GM21381 (cell line): ENCODE data around the gene ULBP2.
"Not testable (repeated sequence)": the region's sequence is repeated elsewhere in the genome, so short reads cannot be mapped to it uniquely, and the experiment has no call there.

Experiments used
- ATAC-seq: cut with Tn5 transposase; IDR thresholded peaks from one replicate; pipeline ENCODE4 v1.9.1; 2021; ENCODE audit warnings: mild to moderate bottlenecking, moderate library complexity; ENCODE audit not compliant: unreplicated experiment

Gene ULBP2

GRCh38 chr6:149925253-149925973 lies 16.4 kb upstream of the ULBP2 start:
- ATAC-seq = no peak

- ATAC-seq = no peak
Measured at GRCh38 chr6:149925974-149926777, 15.6 kb upstream of the ULBP2 start.

DNA sequence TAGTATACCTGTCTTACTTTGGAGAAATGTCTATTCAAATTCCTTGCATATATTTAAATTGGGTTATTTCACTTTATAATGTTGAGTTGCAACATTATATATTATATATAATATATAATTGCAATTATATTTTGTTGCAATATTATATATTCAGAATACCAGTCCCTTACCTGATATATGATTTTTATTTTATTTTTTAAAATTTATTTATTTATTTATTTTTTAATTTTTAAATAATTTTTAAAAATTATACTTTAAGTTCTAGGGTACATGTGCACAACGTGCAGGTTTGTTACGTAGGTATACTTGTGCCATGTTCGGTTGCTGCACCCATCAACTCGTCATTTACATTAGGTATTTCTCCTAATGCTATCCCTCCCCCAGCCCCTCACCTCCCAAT lies 14.8 kb upstream of the ULBP2 start:
- ATAC-seq = not testable (repeated sequence)

DNA sequence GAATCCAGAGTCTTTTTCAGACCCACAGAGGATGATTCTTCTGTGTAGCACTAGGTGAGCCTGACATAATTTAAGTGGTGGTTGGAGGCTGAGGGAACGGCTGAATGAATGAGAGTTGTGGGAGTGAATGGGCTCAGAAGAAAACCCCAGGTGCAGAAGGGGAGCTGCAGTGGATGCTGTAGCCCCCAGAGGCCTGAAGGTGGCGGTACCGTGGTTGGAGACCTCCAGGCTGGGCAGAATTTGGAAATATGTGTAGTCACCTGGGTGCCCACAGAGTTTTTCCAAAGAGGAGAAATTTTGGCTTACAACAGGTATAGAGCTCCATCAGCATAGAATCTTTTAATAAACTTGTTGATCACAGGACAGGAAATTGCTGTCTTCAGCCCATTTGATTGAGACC lies 12.4 kb upstream of the ULBP2 start:
- no peak for ATAC-seq

- ATAC-seq = no peak
Measured at GRCh38 chr6:149931501-149931900, 10.3 kb upstream of the ULBP2 start.

DNA sequence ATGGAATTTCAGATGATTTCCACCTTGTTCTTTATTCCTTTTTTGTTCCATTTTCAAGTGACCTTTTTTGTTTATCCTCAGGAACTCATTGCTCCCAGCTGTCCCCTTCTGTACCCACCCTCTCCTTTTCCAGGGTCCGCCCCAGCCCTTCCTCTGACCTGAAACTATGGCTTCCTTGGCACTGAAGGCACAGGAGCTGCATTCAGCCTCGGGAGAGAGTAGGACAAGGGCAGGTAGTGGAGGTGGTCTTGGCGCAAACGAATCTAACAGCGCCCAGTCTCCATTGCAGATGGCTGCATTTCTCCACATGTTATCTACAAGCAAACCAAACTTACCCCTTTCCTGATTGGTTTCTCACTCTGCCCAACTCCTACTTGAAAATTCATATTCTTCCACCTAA lies 8.8 kb upstream of the ULBP2 start:
- no peak for ATAC-seq

GRCh38 chr6:149933461-149933860 lies 8.4 kb upstream of the ULBP2 start:
- no peak for ATAC-seq

- no peak for ATAC-seq
Measured at GRCh38 chr6:149934249-149935156, 7.3 kb upstream of the ULBP2 start.

GRCh38 chr6:149935246-149935645 lies 6.6 kb upstream of the ULBP2 start:
- no peak for ATAC-seq

DNA sequence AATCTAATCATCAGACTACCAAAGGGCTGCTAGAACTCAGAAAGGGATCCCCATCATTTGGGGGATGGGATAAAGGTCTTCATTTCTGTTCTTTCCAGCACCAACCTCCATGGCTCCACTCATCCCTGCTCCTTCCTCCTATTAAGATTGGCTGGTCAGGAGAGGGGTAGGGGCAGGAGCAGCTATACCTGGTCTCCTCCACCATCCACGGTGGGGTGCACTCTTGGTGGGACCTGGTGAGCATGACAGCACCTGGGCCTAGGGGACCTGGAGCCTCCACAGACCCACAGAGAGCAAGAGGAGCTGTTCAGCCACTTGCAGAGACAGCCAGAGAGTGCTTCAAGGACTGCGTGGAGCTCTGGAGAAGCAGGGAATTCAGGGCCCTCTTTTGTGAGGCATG lies 6.1 kb upstream of the ULBP2 start:
- ATAC-seq = no peak

GRCh38 chr6:149936743-149937142 lies 5.1 kb upstream of the ULBP2 start:
- ATAC-seq = no peak

DNA sequence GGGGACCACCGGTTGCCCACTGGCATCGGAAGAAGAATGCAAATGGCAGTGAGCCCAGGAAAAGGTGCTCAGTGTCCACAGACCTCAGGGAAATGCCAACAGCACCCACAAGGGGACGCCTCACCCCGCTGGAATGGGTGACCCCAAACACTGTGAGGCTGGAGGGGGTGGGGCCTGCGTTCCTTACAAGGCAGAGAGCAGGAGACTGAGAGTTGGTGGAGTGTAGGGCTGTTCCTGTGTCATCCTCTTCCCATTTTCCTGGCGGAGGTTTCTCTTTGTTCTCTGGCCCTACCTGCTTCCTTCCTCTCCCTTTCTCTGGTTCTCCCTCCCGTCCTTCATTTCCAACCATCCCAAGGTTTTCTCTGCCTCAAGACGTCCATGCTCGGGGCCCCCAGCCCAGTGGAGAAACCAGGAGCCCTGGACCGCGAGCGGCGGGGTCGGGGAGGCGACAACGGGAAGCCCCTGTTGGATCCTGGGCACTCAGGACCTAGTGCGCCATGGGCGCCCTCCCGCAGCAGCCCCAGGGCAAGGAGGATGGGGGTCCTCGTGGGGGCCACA lies 3.7 kb upstream of the ULBP2 start:
- ATAC-seq = not testable (repeated sequence)

DNA sequence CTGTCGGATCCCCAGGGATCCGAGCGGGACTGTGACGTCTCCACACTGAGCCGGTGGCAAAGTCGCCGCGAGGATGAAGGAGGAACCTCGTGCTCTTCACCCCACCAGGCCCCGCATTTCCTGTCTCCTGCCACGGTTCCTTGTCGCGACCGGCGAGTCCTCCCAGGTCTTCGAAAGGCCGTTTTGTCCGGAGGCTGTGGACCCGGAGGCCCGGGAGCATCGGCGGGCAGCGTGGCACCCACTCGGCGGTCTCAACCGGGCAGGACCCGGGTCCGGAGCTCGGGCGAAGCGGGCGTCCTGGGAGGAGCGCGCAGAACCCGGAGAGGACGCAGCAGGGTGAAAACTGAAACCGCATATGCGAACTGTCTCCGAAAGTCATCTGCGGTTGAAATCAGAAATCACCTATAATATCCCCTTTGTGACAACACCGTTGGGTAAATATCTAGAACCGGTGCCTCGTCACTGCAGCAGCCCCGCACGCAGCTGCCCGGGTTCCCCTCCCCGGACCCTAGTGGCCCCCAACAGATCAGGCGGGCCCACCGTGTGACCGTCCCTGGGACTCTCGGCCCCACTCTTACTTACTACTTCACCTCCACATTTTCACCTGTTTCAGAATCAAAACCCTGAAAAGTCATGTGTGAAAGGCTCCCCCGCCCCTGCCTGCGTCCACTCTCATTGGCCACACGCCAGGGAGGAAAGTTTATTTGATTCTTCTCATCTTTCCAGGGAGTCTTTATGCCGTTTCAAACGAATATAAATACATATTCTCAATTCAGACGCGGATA lies 3.1 kb upstream of the ULBP2 start:
- ATAC-seq = peak; percentile 76

DNA sequence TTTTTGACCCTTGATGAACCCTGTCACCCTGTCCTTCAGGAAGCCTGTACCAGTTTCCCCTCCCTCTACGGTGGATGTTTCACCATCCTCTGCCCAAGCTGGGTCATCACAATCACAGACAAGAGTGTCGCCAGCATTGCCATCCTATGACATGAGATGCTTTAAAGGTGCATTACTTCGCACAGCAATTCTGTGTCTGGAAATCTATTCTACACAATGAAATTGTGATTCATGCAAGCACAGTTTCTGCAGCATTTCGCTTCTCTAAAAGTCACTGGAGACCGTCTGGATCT lies 2.5 kb upstream of the ULBP2 start:
- ATAC-seq = no peak

- ATAC-seq = no peak
Measured at GRCh38 chr6:149939909-149940671, 1.7 kb upstream of the ULBP2 start.

GRCh38 chr6:149940672-149940982 lies 1.2 kb upstream of the ULBP2 start:
- no peak for ATAC-seq

DNA sequence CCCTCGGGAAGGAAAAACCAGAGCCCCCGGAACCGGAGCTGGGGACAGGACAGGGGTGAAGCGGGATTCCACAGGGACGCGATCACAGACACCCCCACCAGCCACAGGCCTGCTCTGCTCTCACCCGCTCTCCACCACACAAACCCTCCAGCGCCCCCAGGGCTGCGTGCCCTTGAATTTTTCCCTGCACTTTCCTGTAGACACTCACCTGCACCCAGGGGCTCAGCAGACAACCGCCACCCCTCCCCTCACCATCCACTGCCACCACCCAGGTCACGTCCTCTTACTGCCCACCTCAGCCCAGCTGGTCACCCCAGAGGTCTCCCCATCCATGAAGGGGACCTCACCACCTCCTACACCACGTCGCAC lies 631 bp downstream of the ULBP2 start:
- ATAC-seq = no peak

DNA sequence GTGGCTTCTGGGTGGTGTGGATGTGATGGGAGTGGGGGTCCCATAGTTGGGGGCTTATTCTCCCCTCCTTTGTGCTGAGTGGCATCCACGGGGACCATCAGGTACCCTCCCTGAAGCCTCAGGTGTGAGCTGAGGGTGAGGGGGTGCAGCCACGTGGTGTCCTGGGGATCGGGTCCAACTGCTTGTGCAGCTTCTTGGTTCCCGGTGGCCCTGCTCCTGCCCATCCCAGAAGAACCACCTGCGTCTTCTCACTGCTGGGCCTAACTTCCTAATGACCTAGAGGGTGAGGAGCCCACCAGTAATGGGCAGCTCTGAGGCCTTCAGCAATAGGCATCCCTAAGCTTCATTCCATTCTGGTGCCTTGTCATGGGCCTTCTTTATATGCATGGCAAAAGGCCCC lies 1.5 kb downstream of the ULBP2 start:
- ATAC-seq = not testable (repeated sequence)

DNA sequence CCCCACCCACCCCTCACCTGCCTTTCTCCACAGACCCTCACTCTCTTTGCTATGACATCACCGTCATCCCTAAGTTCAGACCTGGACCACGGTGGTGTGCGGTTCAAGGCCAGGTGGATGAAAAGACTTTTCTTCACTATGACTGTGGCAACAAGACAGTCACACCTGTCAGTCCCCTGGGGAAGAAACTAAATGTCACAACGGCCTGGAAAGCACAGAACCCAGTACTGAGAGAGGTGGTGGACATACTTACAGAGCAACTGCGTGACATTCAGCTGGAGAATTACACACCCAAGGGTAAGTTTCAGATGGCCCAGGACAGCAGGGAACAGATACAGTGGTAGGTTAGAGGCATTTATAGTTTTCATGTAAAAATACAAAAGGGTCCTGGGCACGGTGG lies 3.5 kb downstream of the ULBP2 start:
- ATAC-seq = not testable (repeated sequence)

GRCh38 chr6:149946631-149947030 lies 4.8 kb downstream of the ULBP2 start:
- ATAC-seq = not testable (repeated sequence)
